Activated naive CD4-positive, alpha-beta T cell treated with Interleukin-2 at 50 U/mL for 16 hours (primary cell): ENCODE data around the gene TEX38.
"Not testable (repeated sequence)": the region's sequence is repeated elsewhere in the genome, so short reads cannot be mapped to it uniquely, and the experiment has no call there.

Experiments used
- DNase-seq: peaks from one replicate; pipeline ENCODE4 v3.0.0-alpha.2; 2020

Gene TEX38

GRCh38 chr1:46689897-46690296 is 18.2 kb downstream of the TEX38 start:
- no peak for DNase-seq

- DNase-seq, result no peak
These were observed 19.3 kb downstream of the TEX38 start for GRCh38 chr1:46690931-46691421.

DNA sequence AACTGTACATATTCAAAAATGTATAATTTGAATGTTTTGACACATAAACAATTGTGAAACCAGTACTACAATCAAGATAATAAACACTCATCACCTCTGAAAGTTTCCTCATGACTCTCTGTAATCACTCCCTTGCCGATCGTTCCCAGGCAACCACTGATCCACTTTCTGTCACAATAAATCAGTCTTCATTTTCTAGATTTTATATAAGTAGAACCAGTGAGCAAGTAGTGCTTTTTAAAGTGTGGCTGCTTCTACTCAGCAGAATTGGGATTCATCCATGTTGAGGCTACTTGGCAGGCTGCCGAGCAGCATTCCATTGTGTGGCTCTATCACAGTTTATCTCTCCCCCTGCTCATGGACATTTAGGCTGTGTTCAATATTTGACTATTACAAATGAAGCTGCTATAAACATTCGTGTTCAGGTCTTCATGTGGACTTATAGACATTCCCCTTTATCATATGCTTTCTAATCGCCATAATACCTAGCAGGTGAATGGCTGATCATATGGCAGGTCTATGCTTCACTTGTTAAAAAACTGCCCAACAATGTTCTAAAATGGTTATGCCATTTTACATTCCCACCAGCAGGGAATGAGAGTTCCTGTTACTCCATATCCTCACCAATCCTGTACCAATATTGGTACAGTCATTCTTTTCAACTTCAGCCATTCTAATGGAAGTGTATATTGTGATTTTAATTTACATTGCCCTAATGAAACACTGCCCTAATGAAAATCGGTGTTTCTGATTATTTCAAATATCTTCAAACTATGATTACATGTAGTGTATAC is 20.5 kb downstream of the TEX38 start:
- no peak for DNase-seq

DNA sequence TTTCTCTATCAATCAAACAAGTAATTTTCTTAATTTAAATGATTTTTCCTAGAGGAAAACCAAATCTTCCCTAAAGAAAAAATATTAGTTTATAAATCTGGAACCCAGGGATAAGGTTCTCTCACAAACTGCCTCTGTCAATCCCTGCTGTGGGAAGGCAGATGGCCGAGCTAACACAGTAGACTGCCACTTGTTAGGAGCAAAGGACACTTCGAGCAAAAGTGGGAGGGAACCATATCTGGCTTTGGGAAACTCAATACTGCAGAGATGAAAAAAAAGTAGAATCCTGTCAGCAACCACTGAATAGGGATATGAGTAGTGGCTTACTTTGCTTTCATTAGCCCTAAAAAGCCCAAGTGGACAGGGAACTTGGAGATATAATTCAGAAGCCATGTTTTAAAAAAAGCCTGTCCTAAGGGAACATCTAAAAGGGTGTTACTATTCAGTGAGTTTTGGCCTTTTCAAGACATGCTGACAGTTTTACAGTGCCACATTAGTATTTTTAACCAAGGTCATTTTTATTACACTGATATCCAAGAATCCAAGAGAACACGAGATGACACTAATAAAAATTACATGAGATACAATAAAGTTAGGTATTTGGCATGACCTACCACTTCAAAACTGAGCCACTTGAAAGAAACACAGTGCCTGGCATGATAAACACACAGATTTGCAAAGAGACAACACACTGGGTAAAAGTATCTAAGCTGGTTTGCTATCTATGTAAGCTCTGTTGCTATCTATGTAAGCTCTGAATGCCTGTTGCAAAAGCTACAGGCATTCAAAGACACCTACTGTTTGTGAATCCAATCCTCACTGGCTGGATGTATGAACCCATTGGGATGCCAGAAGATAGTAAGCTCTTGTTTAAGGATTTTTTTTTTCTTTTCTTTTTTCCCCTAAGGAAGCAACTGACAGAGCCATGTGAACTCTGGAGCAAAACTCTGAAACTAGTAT is 21.4 kb downstream of the TEX38 start:
- no peak for DNase-seq

GRCh38 chr1:46694676-46695075 is 23.0 kb downstream of the TEX38 start:
- DNase-seq, result not testable (repeated sequence)

GRCh38 chr1:46697053-46697452 is 25.4 kb downstream of the TEX38 start:
- DNase-seq, result no peak

GRCh38 chr1:46699666-46700065 is 28.0 kb downstream of the TEX38 start:
- no peak for DNase-seq

DNA sequence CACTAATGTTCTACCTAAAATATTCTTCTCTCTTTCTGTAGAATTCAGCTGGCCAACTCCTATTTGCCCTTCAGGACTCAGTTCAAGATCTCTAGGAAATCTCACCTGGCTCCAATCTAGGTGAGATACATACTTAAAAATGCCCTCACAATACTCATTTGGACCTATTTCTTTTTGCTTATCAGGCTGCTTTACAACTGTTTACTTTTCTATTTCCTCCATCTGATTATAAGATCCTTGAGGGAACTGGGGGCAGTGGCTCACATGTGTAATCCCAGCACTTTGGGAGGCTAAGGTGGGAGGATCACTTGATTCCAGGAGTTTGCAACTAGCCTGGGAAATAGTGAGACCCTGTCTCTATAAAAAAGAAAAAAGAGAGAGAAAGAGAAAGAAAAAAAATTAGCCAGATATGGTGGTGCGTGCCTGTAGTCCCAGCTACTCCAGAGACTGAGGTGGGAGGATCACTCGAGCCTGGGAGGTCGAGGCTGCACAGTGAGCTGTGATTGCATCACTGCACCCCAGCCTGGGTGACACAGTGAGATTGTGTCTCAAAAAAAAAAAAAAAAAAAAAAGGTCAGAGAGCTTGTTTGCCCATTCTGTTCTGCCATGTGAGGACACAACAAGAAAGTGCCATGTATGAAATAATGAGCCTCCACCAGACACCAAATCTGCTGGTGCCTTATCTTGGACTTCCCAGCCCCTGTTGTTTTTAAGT is 32.4 kb downstream of the TEX38 start:
- DNase-seq, result no peak

DNA sequence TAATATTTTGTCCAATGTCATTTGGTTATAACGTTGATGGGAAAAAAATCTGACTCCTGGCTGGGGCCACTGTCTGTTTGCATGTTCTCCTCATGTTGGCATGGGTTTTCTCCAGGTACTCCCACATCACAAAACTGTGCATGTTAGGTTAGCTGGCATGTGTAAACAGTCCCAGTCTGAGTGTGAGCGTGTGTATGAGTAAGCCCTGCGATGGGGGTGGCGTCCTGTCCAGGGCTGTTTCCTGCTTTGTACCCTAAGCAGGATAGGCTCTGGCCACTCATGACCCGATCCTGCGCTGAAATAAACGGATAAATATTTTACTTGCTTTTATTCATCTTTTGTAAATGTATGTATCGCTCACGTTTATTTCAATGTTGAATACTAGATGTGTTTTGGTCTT is 33.8 kb downstream of the TEX38 start:
- DNase-seq, result no peak

DNA sequence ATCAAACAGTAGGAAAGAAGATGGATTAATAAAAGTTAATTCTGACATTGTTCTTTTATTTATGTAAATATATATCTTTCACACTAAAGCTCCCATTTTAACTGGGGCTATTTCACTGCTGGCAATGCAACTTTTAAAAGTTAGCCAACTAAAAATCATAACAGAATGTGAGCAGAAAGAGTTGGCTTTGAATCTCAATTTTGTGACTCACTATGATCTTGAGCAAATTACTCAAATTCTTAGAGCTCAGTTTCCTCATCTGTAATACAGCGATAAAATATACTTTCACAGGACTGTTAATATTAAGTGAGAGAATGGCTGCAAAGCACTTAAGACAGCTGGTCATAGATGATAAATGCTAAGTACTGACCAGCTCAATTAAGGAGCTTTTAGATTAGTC is 36.5 kb downstream of the TEX38 start:
- no peak for DNase-seq

GRCh38 chr1:46714976-46715375 is 43.3 kb downstream of the TEX38 start:
- DNase-seq, result no peak

DNA sequence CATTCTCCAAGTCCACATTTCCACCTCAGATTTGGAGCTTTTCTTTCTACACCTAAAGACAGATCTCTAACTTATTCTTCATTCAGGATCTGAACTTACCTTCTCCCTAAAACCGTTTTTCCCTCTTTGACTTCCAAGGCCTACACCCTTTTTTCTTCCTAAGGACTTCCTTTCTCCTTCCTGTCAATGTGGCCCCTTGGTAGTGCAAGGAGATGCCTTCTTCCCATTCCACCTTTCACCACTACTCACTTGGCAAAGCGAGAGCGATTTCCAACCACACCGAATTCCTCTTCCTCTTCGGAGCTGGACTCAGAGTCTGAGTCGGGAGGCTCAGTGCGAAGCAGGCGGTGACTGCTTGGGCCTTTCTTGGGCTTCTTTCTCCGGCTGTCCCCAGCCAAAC is 46.0 kb downstream of the TEX38 start:
- no peak for DNase-seq

DNA sequence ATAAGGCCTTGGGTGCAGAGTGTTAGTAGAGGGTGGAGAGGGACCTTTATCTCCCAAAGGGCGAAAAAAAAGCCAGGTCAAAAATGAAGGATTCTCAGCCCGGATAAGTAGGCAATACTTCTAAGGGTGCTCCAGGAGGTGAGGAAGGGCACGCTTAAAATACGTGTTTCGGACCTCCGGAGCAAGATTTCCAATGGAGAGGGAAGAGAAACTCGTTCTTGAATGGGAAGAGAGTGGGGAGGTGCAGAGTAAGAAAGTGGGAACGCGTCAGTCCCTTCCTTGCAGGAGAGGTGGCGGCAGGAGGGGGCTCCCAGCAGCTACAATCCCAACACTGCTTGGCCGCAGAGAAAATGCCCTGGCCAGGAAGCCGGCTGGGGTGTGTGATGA is 46.7 kb downstream of the TEX38 start:
- DNase-seq, result no peak

DNA sequence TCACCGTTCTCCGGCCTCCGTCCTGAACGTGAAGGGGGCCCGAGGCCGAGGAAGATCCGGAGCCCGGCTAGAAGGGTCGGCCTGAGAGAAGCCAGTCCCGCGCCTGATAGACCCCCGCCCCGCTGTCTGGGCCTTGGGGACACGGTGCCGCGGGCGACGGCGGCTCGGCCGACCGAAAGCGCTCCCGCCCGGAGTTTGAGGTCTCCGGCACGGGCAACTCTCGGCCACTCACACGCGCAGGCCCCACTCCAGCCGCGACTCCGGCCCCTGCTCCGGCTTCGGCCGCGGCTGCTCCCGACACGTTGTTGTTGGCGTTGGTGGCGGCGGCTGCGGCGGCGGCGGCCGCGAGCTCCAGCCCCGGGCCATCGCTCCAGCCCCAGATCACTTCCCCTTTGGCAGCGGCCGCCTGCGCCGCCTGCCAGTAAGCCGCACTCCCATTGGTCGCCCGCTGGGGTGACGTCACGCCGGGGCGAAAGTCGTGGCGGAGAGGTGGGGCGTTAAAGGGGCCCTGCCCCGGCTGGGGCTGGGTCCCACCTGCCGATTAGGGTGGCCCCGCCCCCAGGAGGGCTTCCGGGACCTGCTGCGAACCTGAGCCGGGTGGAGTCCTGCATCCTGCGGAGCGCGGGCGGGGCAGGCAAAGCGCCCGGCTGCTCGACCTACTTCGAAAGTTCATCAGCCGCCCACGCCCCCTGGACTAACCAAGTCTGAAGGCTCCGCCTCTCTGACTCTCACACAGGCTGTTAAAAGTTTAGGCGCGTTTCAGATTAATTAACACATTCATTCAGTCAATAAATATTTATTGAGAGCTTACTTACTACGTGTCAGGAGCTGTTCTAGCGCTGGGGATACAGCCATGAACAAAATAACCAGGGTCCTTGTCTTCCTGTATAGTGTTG is 47.3 kb downstream of the TEX38 start, which contains the start of gene EFCAB14:
Gene EFCAB14 (minus strand): TSS at position 388 of the 896 bp plus-strand sequence. CDS start 1,027 bp downstream, outside the sequence.
- DNase-seq, result peak; percentile 99

- DNase-seq, result no peak
These were observed 48.0 kb downstream of the TEX38 start for GRCh38 chr1:46719689-46720088.

- DNase-seq, result not testable (repeated sequence)
These were observed 48.7 kb downstream of the TEX38 start for GRCh38 chr1:46720319-46720718.

GRCh38 chr1:46721204-46721603 is 49.5 kb downstream of the TEX38 start:
- DNase-seq, result no peak

DNA sequence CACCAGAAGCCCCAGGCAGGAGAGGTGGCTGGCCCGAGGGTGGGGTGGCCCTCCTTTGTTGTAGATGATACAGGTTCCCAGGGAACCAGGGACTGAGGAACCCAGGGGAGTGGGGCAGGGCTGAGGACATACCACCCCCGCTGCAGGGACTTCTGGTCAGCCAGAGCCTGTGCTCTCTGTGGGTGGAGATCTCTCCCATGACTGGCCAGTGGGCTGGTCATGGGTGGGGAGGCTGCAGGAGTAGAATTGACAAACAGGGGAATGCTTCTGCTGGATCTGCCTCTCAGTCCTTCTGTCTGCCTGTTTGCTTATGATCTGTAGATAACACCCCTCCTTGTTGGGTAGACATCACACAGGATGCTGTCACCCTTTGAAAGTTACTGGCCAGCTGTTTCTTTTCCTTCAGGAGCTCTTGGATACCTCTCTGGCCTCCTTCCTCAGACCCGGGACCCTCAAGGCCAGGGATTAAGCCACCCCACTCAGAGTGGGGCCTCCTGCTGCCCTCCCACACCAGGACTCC is 50.1 kb downstream of the TEX38 start:
- no peak for DNase-seq
